GM21526 (cell line): ENCODE data around the gene PFKFB2.
"Not testable (repeated sequence)": the region's sequence is repeated elsewhere in the genome, so short reads cannot be mapped to it uniquely, and the experiment has no call there.

Experiments
- ATAC-seq: cut with Tn5 transposase; IDR thresholded peaks from one replicate; pipeline ENCODE4 v1.9.1; 2021; ENCODE audit warnings: moderate library complexity; ENCODE audit not compliant: unreplicated experiment, low FRiP score

The PFKFB2 gene

GRCh38 chr1:207035877-207036551 lies 17.1 kb upstream of the PFKFB2 start:
- ATAC-seq, result no peak

- ATAC-seq, result no peak
Measured at GRCh38 chr1:207036865-207037264, 16.2 kb upstream of the PFKFB2 start.

- no peak for ATAC-seq
Measured at GRCh38 chr1:207039380-207040180, 13.5 kb upstream of the PFKFB2 start.

- no peak for ATAC-seq
Measured at GRCh38 chr1:207040181-207040533, 12.9 kb upstream of the PFKFB2 start.

GRCh38 chr1:207041397-207041796 lies 11.7 kb upstream of the PFKFB2 start:
- not testable (repeated sequence) for ATAC-seq

- ATAC-seq, result no peak
Measured at GRCh38 chr1:207045453-207045852, 7.6 kb upstream of the PFKFB2 start.

- ATAC-seq, result no peak
Measured at GRCh38 chr1:207047505-207047904, 5.6 kb upstream of the PFKFB2 start.

GRCh38 chr1:207048041-207048440 lies 5.0 kb upstream of the PFKFB2 start:
- ATAC-seq, result no peak

- no peak for ATAC-seq
Measured at GRCh38 chr1:207049054-207049453, 4.0 kb upstream of the PFKFB2 start.

GRCh38 chr1:207049514-207049913 lies 3.6 kb upstream of the PFKFB2 start:
- no peak for ATAC-seq

GRCh38 chr1:207049974-207050391 lies 3.1 kb upstream of the PFKFB2 start:
- ATAC-seq, result no peak

- no peak for ATAC-seq
Measured at GRCh38 chr1:207050480-207051190, 2.4 kb upstream of the PFKFB2 start.

GRCh38 chr1:207051191-207051943 lies 1.7 kb upstream of the PFKFB2 start, which contains the start of gene YOD1:
Gene YOD1 (minus strand): TSS chr1:207051208. CDS start chr1:207051030, 178 bp downstream.
- no peak for ATAC-seq

GRCh38 chr1:207054491-207054890 lies 1.4 kb downstream of the PFKFB2 start:
- no peak for ATAC-seq

GRCh38 chr1:207055386-207056001 lies 2.4 kb downstream of the PFKFB2 start:
- no peak for ATAC-seq

- no peak for ATAC-seq
Measured at GRCh38 chr1:207056673-207057072, 3.6 kb downstream of the PFKFB2 start.

- no peak for ATAC-seq
Measured at GRCh38 chr1:207058252-207058651, 5.2 kb downstream of the PFKFB2 start.

GRCh38 chr1:207058878-207059867 lies 6.1 kb downstream of the PFKFB2 start:
- ATAC-seq, result no peak

- ATAC-seq, result no peak
Measured at GRCh38 chr1:207059881-207060280, 6.8 kb downstream of the PFKFB2 start.
